ENCODE data around the gene FHAD1. TPM values are rescaled to one million over a fixed set of nuclear protein-coding genes. Genes with fewer than 3 reads are reported as not detected.

FHAD1 gene
- total and polyA plus RNA-seq, 10 of the 15 experiments (the other 5 are each of a cell fraction or from before 2014, with no cell fraction given): 0.09 to 1.0 (median 0.32) TPM; not detected in 2

DNA sequence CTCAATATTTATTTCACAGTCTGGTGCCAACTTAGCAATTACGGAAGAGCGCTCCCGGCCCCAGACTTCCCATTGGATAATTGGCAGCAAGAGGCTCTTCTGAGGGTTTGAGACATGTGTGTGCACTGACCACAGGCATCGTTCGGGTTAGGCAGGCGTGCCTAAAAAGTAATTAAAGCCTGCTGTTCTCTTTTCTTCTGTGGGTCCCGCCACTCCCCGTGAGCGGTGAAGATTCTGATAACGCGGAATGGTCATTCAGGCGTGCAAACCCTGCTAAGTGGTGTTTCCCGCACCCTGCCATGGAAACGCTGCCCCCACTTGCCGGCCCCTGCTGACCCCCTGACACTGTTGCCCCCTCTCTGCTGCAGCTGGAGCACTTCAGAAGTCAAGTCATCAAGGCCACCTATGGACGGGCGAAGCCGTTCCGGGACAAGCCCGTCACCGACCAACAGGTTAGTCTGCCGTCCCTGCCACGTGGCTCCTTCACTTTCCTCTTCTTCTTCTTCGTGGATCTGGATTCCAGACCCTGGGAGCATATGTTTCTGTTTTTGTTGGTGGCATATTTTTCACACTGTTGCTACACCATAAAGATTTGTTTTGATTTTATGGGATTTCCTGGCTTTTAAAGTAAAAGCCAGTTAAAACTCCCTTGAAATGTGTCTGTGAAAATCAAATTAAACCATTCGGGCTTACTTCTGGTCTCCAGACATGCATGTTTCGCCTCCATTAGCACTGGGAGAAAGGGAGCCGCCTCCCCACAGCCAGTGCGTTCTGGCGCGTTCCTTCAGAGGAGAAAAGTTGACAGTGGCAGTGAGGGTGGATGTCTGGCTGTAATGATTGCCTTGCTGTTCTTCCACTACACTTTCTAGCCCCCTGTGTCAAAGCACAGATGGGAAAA, 79.9 kb downstream of the FHAD1 start (continued):
- TF ChIP-seq YY1 (IDR thresholded peaks at IDR 0.05; ENCODE audit: low read depth, low read length): no peak

DNA sequence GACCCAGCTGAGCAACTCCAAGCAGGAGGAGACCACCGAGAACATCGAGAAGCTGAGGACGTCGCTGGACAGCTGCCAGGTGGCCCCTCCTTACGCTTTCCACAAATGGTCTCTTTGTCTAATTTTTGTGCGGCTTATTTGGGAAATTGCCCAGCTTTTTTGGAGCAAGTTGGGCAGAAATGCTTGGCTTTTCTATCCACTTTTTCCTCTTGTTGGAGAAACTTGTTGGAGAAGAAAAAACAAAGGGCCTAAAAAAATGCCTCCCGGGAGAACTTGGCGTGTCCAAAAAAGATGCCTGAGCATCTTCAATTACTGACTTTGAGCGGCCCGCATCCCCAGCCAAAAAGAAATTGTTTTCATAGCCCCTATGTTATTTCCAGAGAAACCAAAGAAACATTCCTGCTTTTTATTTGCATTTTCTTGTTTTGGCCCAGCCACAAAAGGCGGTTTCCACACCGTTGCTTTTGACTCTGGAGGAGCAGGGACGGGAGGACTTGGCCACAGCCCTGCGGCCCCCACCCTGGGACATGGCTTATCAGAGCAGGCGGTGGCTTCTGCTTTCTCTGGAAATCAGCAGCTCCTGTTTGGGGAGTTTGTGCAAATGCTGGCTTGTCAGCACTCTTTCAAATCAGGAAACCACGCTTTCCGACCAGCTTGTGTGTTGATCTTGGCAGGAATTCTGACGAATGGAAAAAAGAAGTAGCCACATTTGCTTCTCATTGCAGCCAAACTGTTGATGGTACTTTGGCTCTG, 81.5 kb downstream of the FHAD1 start:
- POLR2A ChIA-PET: no interaction called here
- no peaks in the 10 kb centered on the region for H3K4me1 ChIP-seq (ENCODE audit: control insufficient read depth, insufficient read depth, low read length)
- intact Hi-C loops (cut with micrococcal nuclease; ENCODE audit: unreplicated experiment) (no loop called here), in situ Hi-C loops (cut with MboI) (loop anchor here (5.0 kb wide), 1 partner anchor 99 kb away; no protein-coding TSS in a partner anchor)
- no TSS peak for BruUV-seq (replicated peaks)
- DNase-seq (ENCODE audit: low read depth, low spot score) (no peak), ATAC-seq (no peak), FAIRE-seq (no peak)
- RAD21 ChIA-PET (ENCODE audit: unreplicated experiment): no interaction called here
- SMC1A ChIA-PET (ENCODE audit: uncharacterized antibody, unreplicated experiment): no interaction called here
- H3K9me3 ChIP-seq (replicated peaks; ENCODE audit: control insufficient read depth, insufficient read depth, low read length): no peaks in the 10 kb centered on the region
- H3K4me2 ChIP-seq (ENCODE audit: control insufficient read depth, insufficient read depth): no peak overlapping the region
- no peaks in the 10 kb centered on the region; the same call in 1 of the 2 replicates for H4K20me1 ChIP-seq (ENCODE audit: control insufficient read depth, insufficient read depth)
- H3K36me3 ChIP-seq (ENCODE audit: control insufficient read depth in 2 of 2, insufficient read depth in 2 of 2, low read length in 1 of 2): no peaks in the 10 kb centered on the region
- no peaks in the 10 kb centered on the region for H3K79me2 ChIP-seq (ENCODE audit: control insufficient read depth, insufficient read depth, low read length)
- peaks cover 0 to 2% of the 10 kb centered on the region in 2 experiments; a peak in 1 of 4 replicates for H3K27me3 ChIP-seq (replicated peaks in 1 of 2; ENCODE audit: control insufficient read depth in 2 of 2, insufficient read depth in 2 of 2, low read length in 1 of 2)
- no peak overlapping the region for H3K27ac ChIP-seq (ENCODE audit: control insufficient read depth, insufficient read depth)
- CTCF ChIA-PET: no interaction called here
- no peak overlapping the region for H3K4me3 ChIP-seq
- WGBS (ENCODE audit: insufficient coverage, insufficient replicate concordance, low lambda C conversion rate, missing lambda C conversion rate): 41% methylated on average over 18 of the region's 18 CpGs
- no peak overlapping the region for H2AFZ ChIP-seq (ENCODE audit: control insufficient read depth, low read depth, low read length)
- no peak overlapping the region for H3K9ac ChIP-seq (ENCODE audit: control insufficient read depth, insufficient read depth, low read length)
- TF ChIP-seq JUND (IDR thresholded peaks at IDR 0.05; ENCODE audit: low read depth, low read length) (no peak), SMARCA5 (IDR thresholded peaks at IDR 0.05) (no peak), CBFB (IDR thresholded peaks at IDR 0.05; ENCODE audit: low read depth) (no peak), BACH1 (IDR thresholded peaks at IDR 0.05; ENCODE audit: borderline replicate concordance) (no peak), FOS (IDR thresholded peaks at IDR 0.05; ENCODE audit: borderline replicate concordance, extremely low read depth, insufficient read length) (no peak), KAT2A (conservative IDR thresholded peaks at IDR 0.05; ENCODE audit: control insufficient read depth, low read depth, low read length) (no peak), MYB (IDR thresholded peaks at IDR 0.05; ENCODE audit: borderline replicate concordance, low read depth, low read length) (no peak), BHLHE40 (IDR thresholded peaks at IDR 0.05; ENCODE audit: borderline replicate concordance in 1 of 2, low read depth in 2 of 2, low read length in 1 of 2) (no peak), FOXM1 (IDR thresholded peaks at IDR 0.05; ENCODE audit: low read depth, low read length) (no peak)
- TF ChIP-seq, protein P1, sequence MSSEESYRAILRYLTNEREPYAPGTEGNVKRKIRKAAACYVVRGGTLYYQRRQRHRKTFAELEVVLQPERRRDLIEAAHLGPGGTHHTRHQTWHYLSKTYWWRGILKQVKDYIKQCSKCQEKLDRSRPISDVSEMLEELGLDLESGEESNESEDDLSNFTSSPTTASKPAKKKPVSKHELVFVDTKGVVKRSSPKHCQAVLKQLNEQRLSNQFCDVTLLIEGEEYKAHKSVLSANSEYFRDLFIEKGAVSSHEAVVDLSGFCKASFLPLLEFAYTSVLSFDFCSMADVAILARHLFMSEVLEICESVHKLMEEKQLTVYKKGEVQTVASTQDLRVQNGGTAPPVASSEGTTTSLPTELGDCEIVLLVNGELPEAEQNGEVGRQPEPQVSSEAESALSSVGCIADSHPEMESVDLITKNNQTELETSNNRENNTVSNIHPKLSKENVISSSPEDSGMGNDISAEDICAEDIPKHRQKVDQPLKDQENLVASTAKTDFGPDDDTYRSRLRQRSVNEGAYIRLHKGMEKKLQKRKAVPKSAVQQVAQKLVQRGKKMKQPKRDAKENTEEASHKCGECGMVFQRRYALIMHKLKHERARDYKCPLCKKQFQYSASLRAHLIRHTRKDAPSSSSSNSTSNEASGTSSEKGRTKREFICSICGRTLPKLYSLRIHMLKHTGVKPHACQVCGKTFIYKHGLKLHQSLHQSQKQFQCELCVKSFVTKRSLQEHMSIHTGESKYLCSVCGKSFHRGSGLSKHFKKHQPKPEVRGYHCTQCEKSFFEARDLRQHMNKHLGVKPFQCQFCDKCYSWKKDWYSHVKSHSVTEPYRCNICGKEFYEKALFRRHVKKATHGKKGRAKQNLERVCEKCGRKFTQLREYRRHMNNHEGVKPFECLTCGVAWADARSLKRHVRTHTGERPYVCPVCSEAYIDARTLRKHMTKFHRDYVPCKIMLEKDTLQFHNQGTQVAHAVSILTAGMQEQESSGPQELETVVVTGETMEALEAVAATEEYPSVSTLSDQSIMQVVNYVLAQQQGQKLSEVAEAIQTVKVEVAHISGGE (CRISPR knock-in tag; IDR thresholded peaks at IDR 0.05): no peak
- TF ChIP-seq, protein P2, sequence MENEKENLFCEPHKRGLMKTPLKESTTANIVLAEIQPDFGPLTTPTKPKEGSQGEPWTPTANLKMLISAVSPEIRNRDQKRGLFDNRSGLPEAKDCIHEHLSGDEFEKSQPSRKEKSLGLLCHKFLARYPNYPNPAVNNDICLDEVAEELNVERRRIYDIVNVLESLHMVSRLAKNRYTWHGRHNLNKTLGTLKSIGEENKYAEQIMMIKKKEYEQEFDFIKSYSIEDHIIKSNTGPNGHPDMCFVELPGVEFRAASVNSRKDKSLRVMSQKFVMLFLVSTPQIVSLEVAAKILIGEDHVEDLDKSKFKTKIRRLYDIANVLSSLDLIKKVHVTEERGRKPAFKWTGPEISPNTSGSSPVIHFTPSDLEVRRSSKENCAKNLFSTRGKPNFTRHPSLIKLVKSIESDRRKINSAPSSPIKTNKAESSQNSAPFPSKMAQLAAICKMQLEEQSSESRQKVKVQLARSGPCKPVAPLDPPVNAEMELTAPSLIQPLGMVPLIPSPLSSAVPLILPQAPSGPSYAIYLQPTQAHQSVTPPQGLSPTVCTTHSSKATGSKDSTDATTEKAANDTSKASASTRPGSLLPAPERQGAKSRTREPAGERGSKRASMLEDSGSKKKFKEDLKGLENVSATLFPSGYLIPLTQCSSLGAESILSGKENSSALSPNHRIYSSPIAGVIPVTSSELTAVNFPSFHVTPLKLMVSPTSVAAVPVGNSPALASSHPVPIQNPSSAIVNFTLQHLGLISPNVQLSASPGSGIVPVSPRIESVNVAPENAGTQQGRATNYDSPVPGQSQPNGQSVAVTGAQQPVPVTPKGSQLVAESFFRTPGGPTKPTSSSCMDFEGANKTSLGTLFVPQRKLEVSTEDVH (IDR thresholded peaks at IDR 0.05; ENCODE audit: low read depth, partially characterized antibody): no peak
